Stomach (tissue), 9 donors: Measurements from ENCODE around the gene TRAPPC10. TPM values are rescaled to one million over a fixed set of nuclear protein-coding genes. Genes with fewer than 3 reads are reported as not detected.

Source experiments
- DNase-seq, 2 donors: peaks; one replicate each; pipeline versions ENCODE4 v3.0.0 to v3.0.0-alpha.2; 2013 to 2019
- H3K27ac ChIP-seq, 5 donors: fragments of 200-600 bp in 4 of 5; sonication (generic) in 4 of 5; one replicate each; pipeline ENCODE4 v1.5.1; 2013 to 2019; ENCODE audit warnings: mild to moderate bottlenecking in 1 of 5, moderate library complexity in 1 of 5
- H3K27me3 ChIP-seq, 3 donors: fragments of 200-600 bp; sonication (generic); one replicate each; pipeline ENCODE4 v1.5.1; 2017 to 2019; ENCODE audit warnings: mixed run types in 1 of 3
- H3K36me3 ChIP-seq, 4 donors: fragments of 200-600 bp; sonication (generic); 1 replicate in 3 of 4; 2 replicates in 1 of 4; pipeline ENCODE4 v1.5.1; 2016 to 2019
- H3K4me1 ChIP-seq, 4 donors: fragments of 200-600 bp; sonication (generic); one replicate each; pipeline ENCODE4 v1.5.1; 2016 to 2019
- H3K4me3 ChIP-seq, 4 donors: fragments of 200-600 bp; sonication (generic) in 3 of 4; one replicate each; pipeline ENCODE4 v1.5.1; 2016 to 2019; ENCODE audit warnings: mild to moderate bottlenecking in 1 of 4
- H3K9me3 ChIP-seq, 4 donors: fragments of 200-600 bp; sonication (generic); one replicate each; pipeline ENCODE4 v1.5.1; 2016 to 2019
- EP300 ChIP-seq: sonication (generic); formaldehyde crosslinking; IDR thresholded peaks from one replicate; pipeline ENCODE4 v1.6.1; 2017; ENCODE audit warnings: antibody characterized with exemption
- POLR2A ChIP-seq, 4 donors: fragments of 450-650 bp; IDR thresholded peaks; one replicate each; pipeline ENCODE4 v1.6.1; 2016; ENCODE audit warnings: antibody characterized with exemption in 4 of 4, control low read depth in 2 of 4, mild to moderate bottlenecking in 1 of 4, moderate library complexity in 1 of 4
- POLR2AphosphoS5 ChIP-seq, 3 donors: sonication (generic); formaldehyde crosslinking; IDR thresholded peaks; one replicate each; pipeline ENCODE4 v1.6.1; 2016; ENCODE audit warnings: antibody characterized with exemption in 3 of 3
- WGBS, 5 donors: extraction: QIAGEN DNeasy Blood & Tissue Kit in 3 of 5; methylation state at CpG; one replicate each; pipeline versions ENCODE4 v1.1.5 to v1.1.7; 2013 to 2018; 5-methylcytosine and 5-hydroxymethylcytosine counted together
- intact Hi-C: fragments of 100-400 bp; cut with DNase I; formaldehyde crosslinking; loops from one replicate; pipeline ENCODE4 v1.15.1; 2023; ENCODE audit warnings: low total_unique reads
- polyA plus RNA-seq, 3 donors: library from polyadenylated mRNA; stranded (reverse); fragments of 200-250 nt; gene quantifications; one replicate each; pipeline ENCODE4 v1.2.3, GENCODE V29; 2013
- total RNA-seq, 5 donors: library from RNA; depleted of rRNA; stranded (reverse); fragments of >200 nt; gene quantifications; one replicate each; pipeline versions ENCODE4 v1.1.0 to v1.2.3, GENCODE V29; 2014 to 2016
- TF ChIP-seq, protein P1 (sequence below), 7 experiments: fragments of 450-650 bp in 4 of 7; fragments of 200-600 bp in 3 of 7; sonication (generic) in 3 of 7; IDR thresholded peaks; one replicate each; pipeline ENCODE4 v1.5.1; 2016 to 2019; ENCODE audit warnings: antibody characterized with exemption in 7 of 7, control low read depth in 2 of 7, mild to moderate bottlenecking in 1 of 7
- donor health status: healthy with polysubstance abuse.
- donor health status: Bipolar disorder and iron deficiency.
- donor health status: healthy.

Gene TRAPPC10
- total and polyA plus RNA-seq, 8 donors, result 3.7 to 88.1 (median 23.7) TPM

DNA sequence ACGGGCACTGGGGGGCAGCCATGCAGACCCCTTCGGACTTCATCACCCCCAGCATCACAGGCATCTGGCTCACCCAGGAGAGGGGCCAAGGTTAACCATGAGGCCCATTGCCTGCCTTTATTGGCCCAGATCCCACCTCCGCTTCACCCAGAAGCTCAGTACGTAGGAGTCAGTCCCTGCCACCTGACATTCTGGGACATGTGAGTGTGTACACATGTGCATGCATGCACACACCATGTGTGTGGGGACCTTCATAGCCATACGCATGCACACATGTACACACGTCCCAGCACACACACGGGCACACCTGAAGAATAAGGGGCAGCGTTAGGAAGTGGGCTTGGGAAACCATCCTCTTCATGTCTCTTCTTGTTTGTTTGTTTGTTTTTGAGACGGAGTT, 24.1 kb upstream of the TRAPPC10 start:
- Histone ChIP-seq H3K27me3 (no peaks in the 10 kb centered on the region), H3K9me3 (no peaks in the 10 kb centered on the region), H3K4me1 (peaks cover 0 to 8% (median 3%) of the 10 kb centered on the region in 4 donors), H3K4me3 (no peak overlapping the region), H3K27ac (no peak overlapping the region), H3K36me3 (peaks cover 0 to 13% (median 12%) of the 10 kb centered on the region in 4 donors)
- TF ChIP-seq POLR2A (IDR thresholded peaks at IDR 0.05), result no peak
- TF ChIP-seq EP300, result no peak
- TF ChIP-seq, protein P1, sequence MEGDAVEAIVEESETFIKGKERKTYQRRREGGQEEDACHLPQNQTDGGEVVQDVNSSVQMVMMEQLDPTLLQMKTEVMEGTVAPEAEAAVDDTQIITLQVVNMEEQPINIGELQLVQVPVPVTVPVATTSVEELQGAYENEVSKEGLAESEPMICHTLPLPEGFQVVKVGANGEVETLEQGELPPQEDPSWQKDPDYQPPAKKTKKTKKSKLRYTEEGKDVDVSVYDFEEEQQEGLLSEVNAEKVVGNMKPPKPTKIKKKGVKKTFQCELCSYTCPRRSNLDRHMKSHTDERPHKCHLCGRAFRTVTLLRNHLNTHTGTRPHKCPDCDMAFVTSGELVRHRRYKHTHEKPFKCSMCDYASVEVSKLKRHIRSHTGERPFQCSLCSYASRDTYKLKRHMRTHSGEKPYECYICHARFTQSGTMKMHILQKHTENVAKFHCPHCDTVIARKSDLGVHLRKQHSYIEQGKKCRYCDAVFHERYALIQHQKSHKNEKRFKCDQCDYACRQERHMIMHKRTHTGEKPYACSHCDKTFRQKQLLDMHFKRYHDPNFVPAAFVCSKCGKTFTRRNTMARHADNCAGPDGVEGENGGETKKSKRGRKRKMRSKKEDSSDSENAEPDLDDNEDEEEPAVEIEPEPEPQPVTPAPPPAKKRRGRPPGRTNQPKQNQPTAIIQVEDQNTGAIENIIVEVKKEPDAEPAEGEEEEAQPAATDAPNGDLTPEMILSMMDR (IDR thresholded peaks at IDR 0.05), result no peak
- TF ChIP-seq POLR2AphosphoS5 (IDR thresholded peaks at IDR 0.05), result no peak
- DNase-seq, result no peak
- WGBS, 5 donors, result 69 to 84% (median 76%) methylated on average over 9 of the region's 9 CpGs
- intact Hi-C loops, result no loop called here

GRCh38 chr21:43988506-43989230, 23.4 kb upstream of the TRAPPC10 start:
- H3K4me1 ChIP-seq, result peaks cover 0 to 8% (median 3%) of the 10 kb centered on the region in 4 donors
- DNase-seq, result no peak
- intact Hi-C loops, result no loop called here

DNA sequence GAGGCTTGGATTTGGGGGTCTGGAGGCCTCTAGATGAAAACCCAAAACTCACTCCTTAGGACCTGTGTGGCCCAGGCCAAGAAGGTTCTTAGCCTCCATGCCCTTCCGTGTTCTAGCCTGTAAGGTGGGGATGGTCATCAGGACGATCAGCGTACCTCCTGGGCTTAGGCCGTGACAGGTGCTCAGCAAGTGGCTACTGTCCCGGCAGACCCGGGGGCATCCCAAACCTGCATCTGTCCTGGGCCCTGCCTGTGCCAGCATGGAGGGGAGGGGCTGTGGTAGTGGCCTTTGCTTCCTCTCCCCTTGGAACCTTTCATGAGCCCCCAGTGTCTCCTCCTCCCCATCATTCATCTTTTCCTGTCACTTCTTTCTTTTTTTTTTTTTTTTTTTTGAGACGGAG, 22.7 kb upstream of the TRAPPC10 start:
- 43 to 91% (median 80%) methylated on average over 1 to 7 of the region's 7 CpGs for WGBS, 5 donors
- Histone ChIP-seq H3K4me1 (peaks cover 0 to 8% (median 3%) of the 10 kb centered on the region in 4 donors), H3K9me3 (no peaks in the 10 kb centered on the region), H3K27ac (no peak overlapping the region), H3K4me3 (no peak overlapping the region), H3K27me3 (peaks cover 0 to 9% (median 0%) of the 10 kb centered on the region in 3 donors), H3K36me3 (no peaks in the 10 kb centered on the region)
- DNase-seq, result no peak
- intact Hi-C loops, result no loop called here
- TF ChIP-seq, protein P1 (IDR thresholded peaks at IDR 0.05), result no peak
- TF ChIP-seq POLR2AphosphoS5 (IDR thresholded peaks at IDR 0.05) (no peak), EP300 (no peak), POLR2A (IDR thresholded peaks at IDR 0.05) (no peak)

More at GRCh38 chr21:43988506-43989230, 23.4 kb upstream of the TRAPPC10 start:
- no peaks in the 10 kb centered on the region for H3K9me3 ChIP-seq
- no peak overlapping the region for H3K4me3 ChIP-seq
- TF ChIP-seq, protein P1 (IDR thresholded peaks at IDR 0.05), result no peak
- no peak for TF ChIP-seq EP300
- no peak overlapping the region for H3K27ac ChIP-seq
- H3K36me3 ChIP-seq, result peaks cover 0 to 7% (median 6%) of the 10 kb centered on the region in 4 donors
- H3K27me3 ChIP-seq, result peaks cover 0 to 2% (median 0%) of the 10 kb centered on the region in 3 donors
- 70 to 80% (median 71%) methylated on average over 14 to 23 of the region's 23 CpGs for WGBS, 5 donors

DNA sequence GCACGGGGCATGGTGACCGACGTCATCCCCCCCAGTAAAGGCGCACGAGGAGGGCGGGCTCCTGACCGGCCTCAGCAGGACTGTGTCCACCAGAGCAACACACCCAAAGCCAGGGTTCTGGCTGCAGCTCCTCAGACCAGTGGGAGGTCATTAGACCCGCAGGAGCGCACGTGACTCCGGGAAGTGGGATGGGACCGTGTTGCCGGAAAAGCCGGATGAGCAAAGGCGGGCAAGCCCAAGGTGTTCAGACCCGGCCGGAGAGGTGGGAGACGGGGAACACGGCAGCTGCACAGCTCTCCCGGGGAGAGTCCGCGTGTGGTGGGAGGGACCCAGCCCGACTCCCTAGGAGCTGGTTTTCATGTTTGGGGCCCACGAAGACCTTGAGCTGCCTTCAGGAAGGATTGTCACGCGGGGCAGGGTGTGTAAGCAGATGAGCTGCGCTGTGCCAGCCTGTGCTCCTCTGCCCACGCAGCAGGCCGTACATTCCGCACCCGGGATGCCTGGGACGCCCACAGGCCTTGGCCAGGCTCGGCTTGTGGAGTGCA, 20.6 kb upstream of the TRAPPC10 start:
- DNase-seq, result no peak
- Histone ChIP-seq H3K36me3 (no peaks in the 10 kb centered on the region), H3K27me3 (peaks cover 0 to 13% (median 0%) of the 10 kb centered on the region in 3 donors), H3K4me3 (no peak overlapping the region), H3K4me1 (no peaks in the 10 kb centered on the region), H3K27ac (no peak overlapping the region), H3K9me3 (no peaks in the 10 kb centered on the region)
- 83 to 90% (median 88%) methylated on average over 29 to 33 of the region's 33 CpGs for WGBS, 5 donors
- no peak for TF ChIP-seq POLR2AphosphoS5 (IDR thresholded peaks at IDR 0.05)
- no peak for TF ChIP-seq POLR2A (IDR thresholded peaks at IDR 0.05)
- no peak for TF ChIP-seq EP300
- TF ChIP-seq, protein P1 (IDR thresholded peaks at IDR 0.05), result no peak
- intact Hi-C loops, result no loop called here
